GM12874 (cell line): ENCODE data around the gene RPN1.
A peak's percentile ranks its signal among the peaks of the same experiment; 100 is the strongest.

Experiments used
- CTCF ChIP-seq: IDR thresholded peaks from 2 replicates; pipeline ENCODE4 v1.5.1; 2011; ENCODE audit warnings: low read depth, mild to moderate bottlenecking, control low read depth, low read length, moderate library complexity; ENCODE audit not compliant: insufficient read depth

RPN1 gene

GRCh38 chr3:128576290-128576689, 74.3 kb downstream of the RPN1 start:
- TF ChIP-seq CTCF: no peak

- TF ChIP-seq CTCF: no peak
Measured at GRCh38 chr3:128575777-128576176, 74.8 kb downstream of the RPN1 start.

GRCh38 chr3:128573707-128574162, 76.9 kb downstream of the RPN1 start:
- no peak for TF ChIP-seq CTCF

GRCh38 chr3:128573160-128573559, 77.5 kb downstream of the RPN1 start:
- no peak for TF ChIP-seq CTCF

- TF ChIP-seq CTCF: 0 out of 2 replicates have a peak, but pooled peaks have one; percentile 24
Measured at GRCh38 chr3:128572644-128573105, 77.9 kb downstream of the RPN1 start.

- no peak for TF ChIP-seq CTCF
Measured at GRCh38 chr3:128572013-128572412, 78.6 kb downstream of the RPN1 start.
